HCT116 (cell line): ENCODE data around the gene CFAP45.
A peak's percentile ranks its signal among the peaks of the same experiment; 100 is the strongest.

Experiments used
- CEBPB ChIP-seq: IDR thresholded peaks from 2 replicates; pipeline ENCODE4 v1.6.1; 2012; ENCODE audit warnings: low read depth
- CTCF ChIP-seq, 3 experiments: fragments of 200-600 bp in 1 of 3; sonication (generic) in 1 of 3; IDR thresholded peaks in 2 of 3; conservative IDR thresholded peaks in 1 of 3; 2 replicates each; pipeline ENCODE4 v1.5.1; 2012 to 2017; ENCODE audit warnings: low read depth in 2 of 3, low read length in 2 of 3, antibody characterized with exemption in 1 of 3, borderline replicate concordance in 1 of 3, control low read depth in 1 of 3, mild to moderate bottlenecking in 1 of 3, mixed read lengths in 1 of 3, mixed run types in 1 of 3, moderate library complexity in 1 of 3; ENCODE audit not compliant: insufficient read depth in 1 of 3
- EZH2 ChIP-seq: fragments of 200-600 bp; sonication (generic); IDR thresholded peaks from 2 replicates; pipeline ENCODE4 v1.6.1; 2017; ENCODE audit warnings: antibody characterized with exemption, mixed run types
- JUND ChIP-seq: IDR thresholded peaks from 2 replicates; pipeline ENCODE4 v1.6.1; 2012
- MAX ChIP-seq: IDR thresholded peaks from 2 replicates; pipeline ENCODE4 v1.6.1; 2012
- POLR2A ChIP-seq: IDR thresholded peaks from 2 replicates; pipeline ENCODE4 v1.7.0; 2011; ENCODE audit warnings: borderline replicate concordance; ENCODE audit not compliant: insufficient read depth, insufficient read length; ENCODE audit errors: extremely low read depth
- POLR2AphosphoS5 ChIP-seq: IDR thresholded peaks from 2 replicates; pipeline ENCODE4 v1.6.1; 2011; ENCODE audit warnings: mild to moderate bottlenecking, low read depth, low read length, moderate library complexity
- RAD21 ChIP-seq: IDR thresholded peaks from 2 replicates; pipeline ENCODE4 v1.6.1; 2012; ENCODE audit warnings: low read depth, mild to moderate bottlenecking
- YY1 ChIP-seq: IDR thresholded peaks from 2 replicates; pipeline ENCODE4 v1.6.1; 2011; ENCODE audit warnings: low read length, low read depth, moderate library complexity, mild to moderate bottlenecking; ENCODE audit not compliant: insufficient replicate concordance; ENCODE audit errors: extremely low read depth
- ZNF274 ChIP-seq: fragments of 200-500 bp; sonication (Bioruptor generic); IDR thresholded peaks from 2 replicates; pipeline ENCODE4 v1.6.1; 2014; ENCODE audit warnings: mild to moderate bottlenecking, low read depth, low read length, inconsistent platforms

GRCh38 chr1:159835862-159836525 is 64.0 kb downstream of the CFAP45 start:
- TF ChIP-seq CEBPB (no peak), EZH2 (no peak), RAD21 (peak; percentile 61), CTCF (IDR thresholded peaks at IDR 0.05 in 2 of 3, conservative IDR thresholded peaks at IDR 0.05 in 1 of 3; ENCODE audit: borderline replicate concordance in 1 of 3, insufficient read depth in 1 of 3, low read depth in 2 of 3, low read length in 2 of 3) (peak in 2 of 3 experiments; percentile 35 to 59; a peak in 3 of 6 replicates), YY1 (no peak), JUND (no peak), ZNF274 (no peak), MAX (no peak), POLR2A (no peak), POLR2AphosphoS5 (no peak)
